H54 (cell line): ENCODE measurements around the gene STARD5.

Experiments
- DNase-seq: peaks from one replicate; pipeline ENCODE4 v3.0.0; 2011; ENCODE audit warnings: low spot score, mixed read lengths; ENCODE audit not compliant: insufficient read length
- FAIRE-seq: peaks from 3 replicates; lab custom pipeline; 2011; peaks lifted over from hg19 to GRCh38; lab: Jason Lieb, UNC
- POLR2A ChIP-seq: IDR thresholded peaks from 2 replicates; pipeline ENCODE4 v1.6.1; 2011; ENCODE audit warnings: low read depth, mild to moderate bottlenecking, low read length

The STARD5 gene

DNA sequence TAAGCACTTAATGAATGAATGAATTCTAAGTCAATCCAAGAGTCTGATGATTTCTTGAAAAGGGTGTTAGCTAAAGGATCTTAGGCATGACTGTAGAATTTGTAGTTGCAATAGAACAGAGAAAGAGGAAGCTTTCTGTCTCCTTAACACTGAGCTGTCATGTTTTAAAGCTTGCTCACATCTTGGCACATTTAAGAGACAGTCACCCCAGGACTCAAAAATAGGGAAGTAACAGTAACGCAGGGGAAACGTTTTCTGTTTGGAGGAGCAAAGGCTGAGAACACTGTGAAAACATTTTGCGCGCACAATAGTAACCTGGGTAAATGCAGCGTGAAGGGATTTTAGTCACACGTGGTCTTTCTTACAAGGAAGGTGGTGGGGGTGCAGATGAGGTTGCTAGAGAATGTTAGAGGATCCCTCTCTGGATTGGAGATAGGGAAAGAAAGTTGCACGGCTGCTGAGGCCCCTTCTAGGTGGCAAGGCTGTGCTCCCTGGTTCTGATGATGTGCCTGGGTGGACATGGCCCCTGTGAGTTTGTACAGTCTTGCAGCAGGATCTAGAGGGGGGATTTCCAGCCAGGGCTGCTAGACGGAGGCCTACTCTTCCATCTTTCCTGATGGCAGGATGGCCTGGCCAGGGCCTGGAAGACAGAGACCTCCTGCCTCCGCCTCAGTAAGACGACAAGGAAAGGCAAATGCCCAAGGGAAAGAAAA, 12.0 kb downstream of the STARD5 start:
- DNase-seq, result no peak
- TF ChIP-seq POLR2A, result no peak
- no peak for FAIRE-seq

DNA sequence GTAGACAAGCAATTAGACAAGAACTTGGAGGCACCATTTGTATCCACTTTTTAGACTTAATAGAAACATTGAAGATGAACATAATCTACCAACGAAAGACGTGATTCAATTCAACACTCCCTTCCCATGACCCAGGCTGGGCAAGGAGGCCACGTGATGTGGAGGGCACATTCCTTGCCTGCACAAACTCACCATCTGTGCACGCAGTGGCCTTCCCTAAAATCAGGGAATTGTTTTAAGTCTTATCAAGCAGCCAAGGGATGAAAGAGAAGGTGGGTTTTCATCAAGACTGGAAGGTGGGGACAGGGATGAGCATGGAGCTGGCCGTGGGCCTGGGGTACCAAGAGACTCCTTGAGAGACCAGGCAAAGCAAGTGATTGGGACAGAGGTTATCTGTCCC, 13.5 kb downstream of the STARD5 start:
- FAIRE-seq, result no peak
- no peak for TF ChIP-seq POLR2A
- no peak for DNase-seq

DNA sequence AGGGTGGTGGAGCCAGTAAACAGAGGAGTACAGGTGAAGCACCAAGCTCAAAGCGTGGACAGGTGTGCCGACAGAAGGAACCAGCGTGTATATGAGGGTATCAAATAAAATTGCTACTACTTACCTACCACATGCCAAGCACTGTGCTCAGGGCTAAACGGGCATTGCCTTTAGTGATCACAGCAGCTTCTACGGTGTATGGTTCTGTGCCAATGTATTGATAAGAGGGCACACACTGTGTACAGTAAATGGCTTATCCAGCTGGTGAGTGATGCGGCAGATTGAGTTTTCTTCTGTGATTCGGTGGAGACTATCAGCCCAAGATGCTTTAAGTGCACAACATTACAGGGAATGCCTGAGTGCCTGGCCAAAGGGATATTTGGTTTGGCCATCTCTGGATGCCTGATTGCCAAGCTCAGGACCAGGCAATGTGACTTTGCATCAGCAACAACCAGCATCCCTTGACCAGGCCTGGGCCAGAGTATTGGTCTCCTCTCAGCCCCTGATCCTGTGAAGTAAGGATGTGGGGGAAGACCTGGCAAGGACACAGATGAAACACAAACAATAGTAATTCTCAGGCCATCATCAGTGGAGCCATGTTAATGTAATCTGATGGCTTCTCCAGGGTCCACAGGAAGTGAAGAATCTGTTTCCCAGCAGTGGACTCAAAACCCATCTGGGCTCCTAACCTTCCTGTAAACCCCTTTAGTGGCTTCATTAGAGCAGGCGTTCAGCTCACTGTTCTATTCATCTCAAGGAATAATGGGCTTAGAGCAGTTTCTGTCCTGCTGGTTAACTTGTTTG, 14.1 kb downstream of the STARD5 start:
- DNase-seq, result no peak
- TF ChIP-seq POLR2A, result no peak

DNA sequence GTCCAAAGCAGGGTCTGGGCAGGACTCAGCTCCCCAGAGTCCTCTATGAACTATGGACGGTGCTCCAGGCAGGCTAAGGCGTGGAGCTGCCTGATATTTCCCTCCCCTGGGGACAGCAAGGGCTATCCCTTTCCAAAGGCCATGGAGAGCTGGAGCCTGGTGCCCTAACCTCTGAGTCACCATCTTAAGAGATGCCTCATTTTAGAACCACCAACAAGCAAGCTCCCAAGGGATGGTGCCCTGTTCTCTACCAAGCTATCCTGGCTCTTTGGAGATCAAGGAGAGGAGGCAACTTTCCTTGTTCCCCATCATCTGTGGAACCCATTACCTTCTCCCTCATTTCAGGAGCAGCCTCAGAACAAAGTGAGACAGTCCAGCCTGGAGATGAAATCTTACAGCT, 15.7 kb downstream of the STARD5 start:
- DNase-seq (no peak), FAIRE-seq (no peak)
- TF ChIP-seq POLR2A, result no peak

More for the DNA sequence above, 14.1 kb downstream of the STARD5 start:
- FAIRE-seq, result no peak

DNA sequence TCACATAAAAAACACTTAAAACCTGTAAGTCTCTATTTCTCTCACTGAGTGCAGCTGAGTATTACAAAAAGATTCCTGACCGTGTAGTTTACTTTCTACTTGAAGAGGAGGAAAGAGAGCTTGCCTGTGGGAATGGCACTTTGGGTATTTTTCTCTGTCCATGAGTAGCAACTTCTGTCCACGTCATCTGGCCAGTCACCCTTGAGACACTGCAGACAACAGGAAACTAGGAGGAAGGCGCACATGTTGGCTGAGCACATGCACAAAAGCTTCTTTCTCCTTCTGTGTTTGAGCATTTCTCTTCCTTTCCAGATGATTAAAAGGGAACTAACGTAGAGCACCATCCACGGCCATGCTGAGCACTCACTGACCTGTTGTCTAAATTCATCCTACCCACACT, 19.7 kb downstream of the STARD5 start:
- DNase-seq (no peak), FAIRE-seq (no peak)
- no peak for TF ChIP-seq POLR2A

DNA sequence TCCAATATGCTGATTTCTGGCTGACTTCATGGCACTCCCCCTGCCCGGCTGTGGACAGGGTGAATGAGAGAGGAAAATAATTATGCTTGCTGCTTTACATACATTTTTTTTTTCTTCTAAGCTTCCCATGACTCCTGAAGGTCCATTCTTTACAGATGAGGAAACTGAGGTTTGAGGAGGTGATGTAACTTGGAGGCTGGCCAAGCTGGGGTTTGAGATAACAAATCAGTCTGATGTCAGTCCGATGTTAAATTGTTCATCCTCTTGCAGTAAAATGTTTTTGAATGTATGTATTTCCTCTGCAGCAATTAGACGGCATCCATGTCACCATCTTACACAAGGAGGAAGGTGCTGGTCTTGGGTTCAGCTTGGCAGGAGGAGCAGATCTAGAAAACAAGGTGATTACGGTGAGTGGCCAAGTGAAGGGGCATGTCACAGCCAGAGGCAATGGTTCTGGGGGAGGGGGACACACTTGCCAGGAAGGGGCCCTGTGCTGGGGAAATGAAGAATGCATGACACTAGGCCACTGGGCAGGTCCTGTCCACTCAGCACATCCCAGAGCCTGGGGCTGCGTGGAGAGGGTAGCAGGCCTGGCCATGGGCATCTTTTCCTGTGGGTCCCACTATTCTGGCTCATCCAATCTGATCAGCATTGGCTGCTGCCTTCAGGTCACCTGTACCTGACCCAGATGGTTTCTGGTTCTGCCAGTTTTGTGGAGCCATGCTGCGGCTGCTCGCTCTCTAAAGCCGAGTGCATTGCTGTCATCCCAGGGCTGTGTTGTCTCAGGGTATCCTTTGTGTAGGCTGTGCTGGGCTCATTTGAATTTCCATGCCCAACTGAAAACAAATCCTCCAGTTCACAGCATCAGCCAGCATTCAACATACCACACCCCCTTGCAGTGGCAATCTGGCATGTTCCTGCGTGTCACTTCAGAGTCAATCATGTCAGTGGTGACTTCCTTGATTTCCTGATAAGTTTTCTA, 20.4 kb downstream of the STARD5 start:
- FAIRE-seq, result no peak

DNA sequence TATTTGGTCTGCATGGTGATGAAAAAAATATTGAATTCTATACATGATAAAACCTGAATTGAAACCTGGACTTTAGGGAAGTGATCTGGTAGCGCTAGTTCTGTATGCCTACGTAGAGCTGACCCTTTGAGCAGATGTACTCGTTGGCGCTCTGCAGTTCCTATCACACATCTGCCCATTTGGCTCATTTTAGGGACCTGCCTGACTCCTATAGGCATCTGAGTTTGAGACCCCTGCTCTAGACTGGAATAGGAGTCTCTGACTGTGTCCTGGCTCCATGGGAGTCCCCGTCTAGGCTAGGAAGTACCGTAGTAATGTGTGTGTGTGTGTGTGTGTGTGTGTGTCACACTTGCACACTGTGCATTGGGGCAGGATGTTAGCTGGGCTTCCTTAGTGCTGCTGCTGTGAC, 21.2 kb downstream of the STARD5 start:
- no peak for FAIRE-seq
- no peak for TF ChIP-seq POLR2A
- no peak for DNase-seq

More for the DNA sequence above, 20.4 kb downstream of the STARD5 start:
- TF ChIP-seq POLR2A, result no peak
- DNase-seq, result no peak

DNA sequence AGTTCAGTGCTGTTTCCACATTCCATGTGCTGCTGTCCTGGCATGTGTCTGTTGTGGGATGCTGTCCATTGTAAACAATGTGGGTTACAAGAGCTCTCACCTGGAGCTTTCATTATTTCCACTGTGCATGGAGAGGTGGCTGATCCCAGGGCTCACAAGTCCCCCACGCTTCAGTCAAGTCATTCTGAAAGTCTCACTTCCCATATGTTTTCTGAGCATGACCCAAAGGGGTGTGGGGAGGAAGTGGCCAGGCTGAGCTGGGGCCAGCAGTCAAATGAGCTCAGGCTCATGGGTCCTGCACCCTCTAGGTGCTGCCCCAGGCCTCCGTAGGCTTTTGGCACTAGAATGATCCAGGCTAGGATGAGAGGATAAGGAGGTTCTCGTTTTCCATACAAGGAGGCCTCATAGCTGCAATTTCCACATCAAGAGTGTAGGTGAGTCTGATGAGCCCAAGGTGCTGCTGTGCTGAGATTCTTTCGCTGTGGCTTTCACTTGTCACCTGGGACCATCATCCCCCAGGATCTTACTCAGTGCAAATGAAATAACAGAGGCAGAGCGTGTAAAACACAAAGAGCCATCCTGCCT, 22.0 kb downstream of the STARD5 start:
- DNase-seq (no peak), FAIRE-seq (no peak)

DNA sequence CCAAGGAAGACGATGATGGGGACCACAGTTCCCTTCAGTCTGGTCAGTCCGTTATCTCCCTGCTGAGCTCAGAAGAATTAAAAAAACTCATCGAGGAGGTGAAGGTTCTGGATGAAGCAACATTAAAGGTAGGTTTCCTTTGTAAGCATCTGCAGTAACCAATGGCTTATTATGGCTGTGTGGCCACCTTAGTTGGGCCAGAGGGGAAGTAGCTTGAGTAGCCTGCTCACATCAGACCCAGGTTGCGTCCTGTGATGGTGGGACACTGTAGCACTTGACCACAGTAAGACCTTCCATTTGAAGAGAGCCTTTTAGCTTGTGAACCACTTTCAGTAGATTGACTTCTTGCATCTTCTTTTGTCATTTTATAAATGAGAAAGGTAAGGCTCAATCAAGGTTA, 22.6 kb downstream of the STARD5 start:
- DNase-seq (no peak), FAIRE-seq (no peak)
- TF ChIP-seq POLR2A, result no peak

More for the DNA sequence above, 22.0 kb downstream of the STARD5 start:
- no peak for TF ChIP-seq POLR2A

DNA sequence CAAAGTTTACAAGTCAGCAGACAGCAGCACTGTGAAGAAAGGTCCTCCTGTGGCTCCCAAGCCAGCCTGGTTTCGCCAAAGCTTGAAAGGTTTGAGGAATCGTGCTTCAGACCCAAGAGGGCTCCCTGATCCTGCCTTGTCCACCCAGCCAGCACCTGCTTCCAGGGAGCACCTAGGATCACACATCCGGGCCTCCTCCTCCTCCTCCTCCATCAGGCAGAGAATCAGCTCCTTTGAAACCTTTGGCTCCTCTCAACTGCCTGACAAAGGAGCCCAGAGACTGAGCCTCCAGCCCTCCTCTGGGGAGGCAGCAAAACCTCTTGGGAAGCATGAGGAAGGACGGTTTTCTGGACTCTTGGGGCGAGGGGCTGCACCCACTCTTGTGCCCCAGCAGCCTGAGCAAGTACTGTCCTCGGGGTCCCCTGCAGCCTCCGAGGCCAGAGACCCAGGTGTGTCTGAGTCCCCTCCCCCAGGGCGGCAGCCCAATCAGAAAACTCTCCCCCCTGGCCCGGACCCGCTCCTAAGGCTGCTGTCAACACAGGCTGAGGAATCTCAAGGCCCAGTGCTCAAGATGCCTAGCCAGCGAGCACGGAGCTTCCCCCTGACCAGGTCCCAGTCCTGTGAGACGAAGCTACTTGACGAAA, 24.2 kb downstream of the STARD5 start:
- no peak for FAIRE-seq
- no peak for TF ChIP-seq POLR2A

DNA sequence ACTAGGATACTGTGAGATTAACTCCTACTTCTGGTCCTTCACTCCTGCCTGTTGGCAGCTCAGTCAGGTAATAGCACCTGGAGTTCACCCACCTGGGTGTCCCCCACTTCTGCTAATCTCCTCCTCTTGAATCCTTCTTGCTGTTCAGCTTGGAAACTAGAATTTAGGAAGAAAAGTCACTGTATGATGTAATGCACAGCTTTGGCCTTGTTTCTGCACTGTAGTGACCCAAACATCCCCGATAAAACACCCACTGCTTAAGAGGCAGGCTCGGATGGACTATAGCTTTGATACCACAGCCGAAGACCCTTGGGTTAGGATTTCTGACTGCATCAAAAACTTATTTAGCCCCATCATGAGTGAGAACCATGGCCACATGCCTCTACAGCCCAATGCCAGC, 24.8 kb downstream of the STARD5 start:
- FAIRE-seq (no peak), DNase-seq (no peak)
- no peak for TF ChIP-seq POLR2A

More for the DNA sequence above, 24.2 kb downstream of the STARD5 start:
- no peak for DNase-seq

DNA sequence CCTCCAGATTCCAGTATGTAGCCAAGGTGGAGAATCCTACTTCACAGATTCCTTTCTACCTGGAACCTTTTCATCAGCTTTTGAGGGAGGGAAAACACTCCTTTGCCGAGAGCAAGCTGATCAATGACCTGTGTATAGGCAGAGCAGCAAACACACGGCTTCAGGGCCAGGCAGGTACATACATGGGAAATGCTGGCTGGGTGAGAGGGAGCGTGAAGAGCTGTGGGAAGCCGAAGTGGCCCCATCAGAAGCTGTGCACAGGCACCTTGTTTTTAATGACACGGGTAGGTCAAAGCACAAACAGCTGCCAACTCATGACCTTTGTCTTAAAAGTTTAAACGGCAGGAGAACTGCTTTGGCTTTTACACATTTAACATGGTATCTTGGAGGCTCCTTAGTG, 25.3 kb downstream of the STARD5 start:
- FAIRE-seq (no peak), DNase-seq (no peak)
- TF ChIP-seq POLR2A, result no peak
